ENCODE measurements around the gene STXBP3.
A peak's percentile ranks its signal among the peaks of the same experiment; 100 is the strongest.

The STXBP3 gene

GRCh38 chr1:108850929-108851328 lies 104.5 kb downstream of the STXBP3 start:
- H3K27me3 Mint-ChIP-seq, result no peaks in the 10 kb centered on the region
- peaks cover 20% of the 10 kb centered on the region for H3K4me1 Mint-ChIP-seq (ENCODE audit: low read depth)
- no peaks in the 10 kb centered on the region for H3K36me3 Mint-ChIP-seq (ENCODE audit: low read depth)
- H3K9me3 Mint-ChIP-seq, result no peaks in the 10 kb centered on the region
- intact Hi-C loops (cut with micrococcal nuclease), result no loop called here
- H3K4me3 Mint-ChIP-seq, result no peak overlapping the region
- H3K27ac Mint-ChIP-seq, result no peak overlapping the region

DNA sequence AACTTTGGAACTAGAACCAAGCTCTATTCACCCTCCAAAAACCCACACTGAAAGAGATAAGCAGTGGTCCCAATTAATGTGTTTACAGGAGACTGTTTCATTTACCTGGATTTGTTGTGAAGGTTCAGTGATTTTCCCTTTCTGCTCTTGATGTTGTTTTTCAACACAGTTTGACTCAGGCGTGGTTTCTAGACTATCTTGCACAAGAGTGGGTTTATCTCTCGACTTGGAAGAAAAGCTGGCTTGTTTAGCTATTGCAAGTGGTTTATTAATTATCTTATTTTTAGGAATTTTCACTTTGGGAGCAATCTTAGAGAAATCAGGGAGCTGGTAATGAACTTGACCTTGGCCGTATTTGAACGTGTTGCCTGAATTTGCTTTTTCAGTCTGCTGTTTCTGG lies 105.1 kb downstream of the STXBP3 start:
- H3K27ac Mint-ChIP-seq, result no peak overlapping the region
- no peaks in the 10 kb centered on the region for H3K9me3 Mint-ChIP-seq

DNA sequence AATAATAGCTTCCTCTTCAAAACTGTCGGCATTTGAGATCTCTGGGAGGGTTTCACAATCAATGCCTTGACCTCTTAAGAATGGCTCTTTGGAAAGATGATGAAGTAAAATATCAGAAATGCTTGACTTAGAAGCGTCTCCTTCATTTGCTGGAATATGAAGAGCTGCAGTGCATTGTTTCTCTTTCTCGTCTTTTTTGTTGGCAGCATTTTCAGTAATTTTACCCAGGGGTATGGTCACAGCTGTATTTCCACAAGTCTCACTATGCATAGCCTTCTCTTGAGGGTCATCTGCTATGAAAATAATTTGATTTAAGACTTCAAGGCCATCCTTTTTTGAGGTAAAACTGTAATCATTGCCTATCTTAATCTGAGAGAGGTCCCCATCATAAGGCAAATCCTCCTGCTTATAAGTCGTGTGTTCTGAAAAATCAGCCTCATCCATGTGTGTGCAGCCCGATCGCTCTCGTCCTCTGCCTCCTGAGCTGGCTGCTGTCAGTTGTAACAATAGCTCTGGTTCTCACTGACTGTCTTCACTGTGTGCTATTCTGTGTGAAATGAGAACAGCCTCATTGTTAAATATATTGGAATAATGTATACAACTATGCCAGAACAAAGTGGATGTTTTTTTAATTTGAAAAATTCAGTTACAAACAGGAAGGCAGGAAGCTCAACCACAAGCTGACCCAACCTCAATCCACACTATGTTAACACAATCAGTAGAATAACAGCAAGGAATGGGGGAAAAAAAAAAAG lies 105.9 kb downstream of the STXBP3 start:
- intact Hi-C loops (cut with micrococcal nuclease), result no loop called here
- no peaks in the 10 kb centered on the region for H3K36me3 Mint-ChIP-seq (ENCODE audit: low read depth)
- no peaks in the 10 kb centered on the region for H3K27me3 Mint-ChIP-seq
- H3K4me1 Mint-ChIP-seq (ENCODE audit: low read depth), result peaks cover 20% of the 10 kb centered on the region
- H3K27ac Mint-ChIP-seq, result no peak overlapping the region
- no peaks in the 10 kb centered on the region for H3K9me3 Mint-ChIP-seq
- H3K4me3 Mint-ChIP-seq, result peak overlapping the region; percentile 13

More for the DNA sequence above, 105.1 kb downstream of the STXBP3 start:
- no peaks in the 10 kb centered on the region for H3K27me3 Mint-ChIP-seq
- intact Hi-C loops (cut with micrococcal nuclease), result no loop called here
- H3K36me3 Mint-ChIP-seq (ENCODE audit: low read depth), result no peaks in the 10 kb centered on the region
- H3K4me3 Mint-ChIP-seq, result no peak overlapping the region
- peaks cover 20% of the 10 kb centered on the region for H3K4me1 Mint-ChIP-seq (ENCODE audit: low read depth)

DNA sequence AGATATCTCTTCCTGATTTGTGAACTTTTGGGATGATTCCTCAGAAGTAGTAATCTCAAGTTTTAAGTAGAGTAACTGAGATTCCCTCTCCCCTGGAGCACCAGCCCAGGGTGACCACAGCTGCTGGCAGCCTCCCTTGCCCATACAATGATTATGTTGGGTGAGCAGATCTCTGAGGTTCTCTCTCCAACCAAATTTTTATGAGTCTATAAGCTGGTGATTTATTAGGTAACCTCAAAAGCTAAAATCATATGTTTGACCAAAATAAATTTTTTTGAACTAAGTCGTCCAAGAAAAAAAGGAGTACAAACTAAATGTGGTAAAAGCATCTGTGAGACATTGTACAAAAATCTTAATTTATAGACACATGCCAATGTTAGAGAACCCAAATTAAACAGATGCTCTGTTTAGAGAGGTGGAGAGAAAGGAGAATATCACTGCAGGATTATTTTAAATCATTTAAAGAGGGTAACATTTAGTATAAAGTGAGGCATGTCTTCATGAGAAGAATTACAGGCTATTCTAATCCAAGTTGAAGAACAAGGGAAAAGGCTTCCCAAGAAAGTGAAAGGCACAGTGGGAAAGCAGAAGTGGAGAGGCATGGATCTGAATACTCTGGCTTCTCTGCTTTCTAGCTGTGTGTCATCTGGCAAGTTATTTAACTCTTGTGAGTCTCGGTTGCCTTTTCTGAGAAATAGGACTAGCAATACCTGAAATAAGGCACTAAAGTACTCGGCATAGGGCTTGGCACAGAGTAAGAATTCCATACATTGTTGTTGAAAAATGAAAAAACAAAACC lies 107.9 kb downstream of the STXBP3 start:
- H3K4me1 Mint-ChIP-seq (ENCODE audit: low read depth), result peaks cover 20% of the 10 kb centered on the region
- no peaks in the 10 kb centered on the region for H3K9me3 Mint-ChIP-seq
- no peaks in the 10 kb centered on the region for H3K36me3 Mint-ChIP-seq (ENCODE audit: low read depth)
- no peak overlapping the region for H3K4me3 Mint-ChIP-seq
- no peak overlapping the region for H3K27ac Mint-ChIP-seq
- intact Hi-C loops (cut with micrococcal nuclease), result no loop called here
- H3K27me3 Mint-ChIP-seq, result no peaks in the 10 kb centered on the region

- peaks cover 14% of the 10 kb centered on the region for H3K4me1 Mint-ChIP-seq (ENCODE audit: low read depth)
Observed at GRCh38 chr1:108856994-108857393, 110.5 kb downstream of the STXBP3 start, which contains the start of gene AKNAD1. AKNAD1 (minus strand) TSS chr1:108857094; CDS start chr1:108852664, 4,430 bp downstream.

GRCh38 chr1:108858230-108858950 lies 111.9 kb downstream of the STXBP3 start:
- no peak overlapping the region for H3K4me3 Mint-ChIP-seq
- no peaks in the 10 kb centered on the region for H3K36me3 Mint-ChIP-seq (ENCODE audit: low read depth)
- intact Hi-C loops (cut with micrococcal nuclease), result no loop called here
- no peaks in the 10 kb centered on the region for H3K27me3 Mint-ChIP-seq
- no peak overlapping the region for H3K27ac Mint-ChIP-seq
- H3K9me3 Mint-ChIP-seq, result no peaks in the 10 kb centered on the region
- H3K4me1 Mint-ChIP-seq (ENCODE audit: low read depth), result peaks cover 3% of the 10 kb centered on the region

More at GRCh38 chr1:108856994-108857393, 110.5 kb downstream of the STXBP3 start, which contains the start of gene AKNAD1:
- intact Hi-C loops (cut with micrococcal nuclease), result no loop called here
- Mint-ChIP-seq H3K4me3 (no peak within 1 kb of the TSS), H3K9me3 (no peaks in the 10 kb centered on the region), H3K27ac (no peak within 1 kb of the TSS), H3K36me3 (ENCODE audit: low read depth) (no peaks in the 10 kb centered on the region), H3K27me3 (no peaks in the 10 kb centered on the region)

Measured in dendritic cell treated with granulocyte-macrophage colony-stimulating factor and Interleukin-4, amounts not matched to agents 40 ng/mL and 50 ng/mL, for 4 days (primary cell).